NCI-H2196 treated with DMSO at 0.1 percent for 48 hours (cell line): ENCODE data around the gene SMARCA4.
A peak's percentile ranks its signal among the peaks of the same experiment; 100 is the strongest.
"Not testable (repeated sequence)": the region's sequence is repeated elsewhere in the genome, so short reads cannot be mapped to it uniquely, and the experiment has no call there.

Experiments
- DNase-seq: peaks from one replicate; lab custom pipeline; 2025; ENCODE audit not compliant: unreplicated experiment; lab: John Stamatoyannopoulos, UW

Gene SMARCA4

DNA sequence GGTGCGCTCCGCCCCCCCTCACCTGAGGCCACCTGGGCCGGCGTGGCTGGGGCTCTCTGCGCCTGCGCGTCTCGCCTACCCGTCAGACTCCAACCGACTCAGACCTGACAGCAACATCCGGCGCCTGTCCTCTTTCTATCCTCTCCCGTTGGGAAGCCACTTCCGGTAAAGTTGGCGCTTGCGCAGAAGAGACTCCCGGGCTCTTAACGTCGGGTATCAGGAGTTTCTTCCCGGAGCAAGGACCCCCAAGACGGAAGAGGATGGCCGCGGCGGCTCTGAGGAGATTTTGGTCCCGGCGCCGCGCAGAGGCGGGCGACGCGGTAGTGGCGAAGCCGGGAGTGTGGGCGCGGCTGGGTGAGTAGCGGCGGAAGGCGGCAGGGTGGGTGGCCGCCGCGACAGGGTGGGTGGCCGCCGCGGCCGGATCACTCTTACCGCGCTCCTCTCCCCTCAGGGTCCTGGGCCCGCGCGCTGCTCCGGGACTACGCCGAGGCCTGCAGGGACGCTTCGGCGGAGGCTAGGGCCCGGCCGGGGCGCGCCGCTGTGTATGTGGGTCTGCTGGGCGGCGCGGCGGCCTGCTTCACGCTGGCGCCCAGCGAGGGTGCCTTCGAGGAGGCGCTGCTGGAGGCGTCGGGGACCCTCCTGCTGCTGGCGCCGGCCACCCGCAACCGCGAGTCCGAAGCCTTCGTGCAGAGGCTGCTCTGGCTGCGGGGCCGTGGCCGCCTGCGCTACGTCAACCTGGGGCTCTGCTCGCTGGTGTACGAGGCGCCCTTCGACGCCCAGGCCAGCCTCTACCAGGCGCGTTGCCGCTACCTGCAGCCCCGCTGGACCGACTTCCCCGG lies 32.0 kb upstream of the SMARCA4 start, which contains the start of the genes TIMM29 and YIPF2:
Gene TIMM29, plus strand, starts transcription at position 249 of the 839 bp plus-strand sequence. Its CDS starts 12 bp downstream, at position 261.
Gene YIPF2, minus strand, starts transcription at position 77 of the 839 bp plus-strand sequence. CDS start 229 bp downstream, outside the sequence.
- peak; percentile 96 for DNase-seq

DNA sequence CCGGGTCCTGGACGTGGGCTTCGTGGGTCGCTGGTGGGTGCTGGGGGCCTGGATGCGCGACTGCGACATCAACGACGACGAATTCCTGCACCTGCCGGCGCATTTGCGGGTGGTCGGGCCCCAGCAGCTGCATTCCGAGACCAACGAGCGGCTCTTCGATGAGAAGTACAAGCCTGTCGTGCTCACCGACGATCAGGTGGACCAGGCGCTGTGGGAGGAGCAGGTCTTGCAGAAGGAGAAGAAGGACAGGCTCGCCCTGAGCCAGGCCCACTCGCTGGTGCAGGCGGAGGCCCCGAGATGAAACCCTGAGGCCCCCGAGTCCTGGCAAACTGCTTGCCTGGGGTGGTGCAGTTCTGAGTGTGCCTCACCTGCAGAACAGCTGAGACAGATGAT lies 31.4 kb upstream of the SMARCA4 start:
- DNase-seq, result no peak

DNA sequence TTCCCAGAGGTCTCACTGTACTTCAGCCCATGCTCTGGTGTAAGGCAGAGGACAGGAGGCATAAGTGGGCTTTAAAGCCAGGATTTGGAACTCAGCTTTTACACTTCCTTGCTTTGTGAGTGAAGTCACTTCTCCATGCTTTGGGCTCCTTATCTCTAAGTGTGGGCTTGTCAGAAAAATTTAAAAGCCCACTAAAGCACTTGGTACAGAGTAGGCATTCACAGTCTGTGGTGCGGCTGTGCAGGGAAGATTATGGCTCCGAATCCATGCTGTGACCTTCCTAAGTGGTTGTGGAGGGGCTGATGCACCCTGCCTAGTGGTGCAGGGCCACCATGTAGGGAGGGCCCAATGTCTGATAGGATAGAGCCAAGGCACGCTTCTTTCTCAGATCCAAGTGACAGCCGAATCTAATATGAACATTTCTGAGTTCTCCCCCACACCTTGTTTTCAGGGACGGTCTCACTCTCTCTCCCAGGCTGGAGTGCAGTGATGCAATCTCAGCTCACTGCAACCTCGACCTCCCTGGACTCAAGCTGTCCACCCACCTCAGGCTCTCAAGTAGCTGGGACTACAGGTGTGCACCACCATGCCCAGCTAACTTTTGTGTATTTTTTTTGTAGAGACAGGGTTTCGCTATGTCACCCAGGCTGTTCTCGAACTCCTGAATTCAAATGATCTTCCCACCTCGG lies 25.3 kb upstream of the SMARCA4 start:
- DNase-seq, result no peak

DNA sequence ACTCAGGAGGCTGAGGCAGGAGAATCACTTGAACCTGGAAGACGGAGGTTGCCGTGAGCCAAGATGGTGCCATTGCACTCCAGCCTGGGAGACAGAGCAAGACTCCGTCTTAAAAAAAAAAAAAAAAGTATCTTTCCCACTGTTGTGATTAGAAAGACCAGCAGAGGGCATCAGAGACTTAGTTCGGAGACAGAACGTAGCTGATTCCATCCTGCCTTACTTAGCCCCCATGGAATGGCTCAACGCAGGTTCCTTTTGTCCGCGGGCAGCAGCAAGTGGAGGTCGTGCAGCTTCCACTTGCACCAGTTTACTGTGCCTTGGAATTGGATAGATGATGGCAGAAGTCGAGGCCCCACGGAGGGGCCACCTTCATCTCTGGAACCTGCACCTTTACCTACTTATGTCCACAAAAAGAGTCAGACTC lies 24.2 kb upstream of the SMARCA4 start:
- peak; percentile 83 for DNase-seq

DNA sequence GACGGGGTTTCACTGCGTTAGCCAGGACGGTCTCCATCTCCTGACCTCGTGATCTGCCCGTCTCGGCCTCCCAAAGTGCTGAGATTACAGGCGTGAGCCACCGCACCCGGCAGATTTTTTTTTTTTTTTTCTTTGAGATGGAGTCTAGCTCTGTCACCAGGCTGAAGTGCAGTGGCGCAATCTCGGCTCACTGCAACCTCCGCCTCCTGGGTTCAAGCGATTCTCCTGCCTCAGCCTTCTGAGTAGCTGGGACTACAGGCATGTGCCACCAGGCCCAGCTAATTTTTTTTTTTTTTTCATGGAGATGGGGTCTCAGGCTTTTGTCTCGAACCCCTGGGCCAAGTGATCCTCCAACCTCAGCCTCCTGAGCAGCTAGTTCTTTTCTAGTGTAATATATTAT lies 19.2 kb upstream of the SMARCA4 start:
- not testable (repeated sequence) for DNase-seq

DNA sequence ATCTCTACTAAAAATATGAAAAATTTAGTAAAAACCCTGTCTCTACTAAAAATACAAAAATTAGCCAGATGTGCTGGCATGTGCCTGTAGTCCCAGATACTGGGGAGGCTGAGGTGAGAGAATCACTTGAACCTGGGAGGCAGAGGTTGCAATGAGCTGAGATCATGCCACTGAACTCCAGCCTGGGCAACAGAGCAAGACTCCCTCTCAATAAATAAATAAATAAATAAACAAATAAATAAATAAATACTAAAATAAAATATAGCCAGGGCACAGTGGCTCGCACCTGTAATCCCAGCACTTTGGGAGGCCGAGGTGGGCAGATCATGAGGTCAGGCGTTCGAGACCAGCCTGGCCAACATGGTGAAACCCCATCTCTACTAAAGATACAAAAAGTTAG lies 17.4 kb upstream of the SMARCA4 start:
- not testable (repeated sequence) for DNase-seq

DNA sequence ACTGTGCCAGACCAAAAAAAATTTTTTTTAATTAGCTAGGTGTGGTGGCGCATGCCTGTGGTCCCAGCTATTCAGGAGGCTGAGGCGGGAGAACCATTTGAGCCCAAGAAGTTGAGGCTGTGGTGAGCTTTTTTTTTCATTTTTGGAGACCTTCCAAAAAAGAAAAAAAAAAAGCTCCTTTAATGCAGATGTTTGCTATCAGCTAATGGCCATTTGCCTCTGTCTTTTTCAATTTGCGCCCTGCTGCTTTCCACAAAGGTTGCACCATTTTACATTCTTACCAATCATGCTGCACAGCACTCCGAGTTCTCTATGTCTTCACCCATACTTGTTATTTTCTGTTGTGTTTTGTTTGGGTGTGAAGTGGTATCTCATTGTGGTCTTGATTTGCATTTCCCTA lies 15.6 kb upstream of the SMARCA4 start:
- no peak for DNase-seq

DNA sequence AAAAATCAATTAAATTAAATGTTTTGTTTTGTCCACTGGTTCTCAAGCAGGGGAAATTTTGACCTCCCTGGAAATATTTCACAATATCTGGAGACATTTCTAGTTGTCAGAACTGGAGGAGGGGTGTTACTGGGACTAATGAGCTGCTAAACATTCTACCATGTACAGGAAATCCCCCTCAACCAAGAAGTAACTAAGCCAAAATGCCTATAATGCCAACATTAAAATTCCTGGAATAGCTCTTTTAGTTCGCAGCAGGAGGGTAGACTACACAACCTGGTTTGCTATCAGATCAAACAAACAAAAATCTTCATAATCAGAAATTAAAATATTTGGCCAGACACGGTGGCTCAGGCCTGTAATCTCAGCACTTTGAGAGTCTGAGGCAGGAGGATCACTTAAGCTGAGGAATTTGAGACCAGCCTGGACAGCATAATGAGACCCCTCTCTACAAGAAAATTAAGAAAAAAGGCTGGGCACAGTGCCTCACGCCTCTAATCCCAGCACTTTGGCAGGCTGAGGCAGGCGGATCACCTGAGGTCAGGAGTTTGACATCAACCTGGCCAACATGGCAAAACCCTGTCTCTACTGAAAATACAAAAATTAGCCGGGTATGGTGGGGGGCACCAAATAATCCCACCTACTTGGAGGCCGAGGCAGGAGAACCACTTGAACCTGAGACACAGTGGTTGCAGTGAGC lies 13.7 kb upstream of the SMARCA4 start:
- no peak for DNase-seq

DNA sequence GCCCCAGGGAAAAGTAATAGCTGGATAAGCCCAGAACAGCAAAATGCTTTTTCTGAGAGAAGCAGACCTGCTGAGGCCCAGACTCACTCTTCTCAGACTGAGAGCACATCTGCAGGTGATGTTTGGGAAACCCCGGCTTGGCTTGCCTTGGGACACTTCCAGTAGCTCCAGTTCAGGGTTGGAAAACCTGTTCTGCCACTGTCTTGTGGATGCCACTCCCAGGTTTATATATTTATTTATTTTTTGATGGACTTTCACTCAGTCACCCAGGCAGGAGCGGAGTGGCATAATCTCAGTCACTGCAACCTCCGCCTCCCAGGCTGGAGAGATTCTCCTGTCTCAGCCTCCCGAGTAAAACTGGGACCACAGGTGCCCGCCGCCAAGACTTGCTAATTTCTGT lies 8.0 kb upstream of the SMARCA4 start:
- DNase-seq, result no peak

DNA sequence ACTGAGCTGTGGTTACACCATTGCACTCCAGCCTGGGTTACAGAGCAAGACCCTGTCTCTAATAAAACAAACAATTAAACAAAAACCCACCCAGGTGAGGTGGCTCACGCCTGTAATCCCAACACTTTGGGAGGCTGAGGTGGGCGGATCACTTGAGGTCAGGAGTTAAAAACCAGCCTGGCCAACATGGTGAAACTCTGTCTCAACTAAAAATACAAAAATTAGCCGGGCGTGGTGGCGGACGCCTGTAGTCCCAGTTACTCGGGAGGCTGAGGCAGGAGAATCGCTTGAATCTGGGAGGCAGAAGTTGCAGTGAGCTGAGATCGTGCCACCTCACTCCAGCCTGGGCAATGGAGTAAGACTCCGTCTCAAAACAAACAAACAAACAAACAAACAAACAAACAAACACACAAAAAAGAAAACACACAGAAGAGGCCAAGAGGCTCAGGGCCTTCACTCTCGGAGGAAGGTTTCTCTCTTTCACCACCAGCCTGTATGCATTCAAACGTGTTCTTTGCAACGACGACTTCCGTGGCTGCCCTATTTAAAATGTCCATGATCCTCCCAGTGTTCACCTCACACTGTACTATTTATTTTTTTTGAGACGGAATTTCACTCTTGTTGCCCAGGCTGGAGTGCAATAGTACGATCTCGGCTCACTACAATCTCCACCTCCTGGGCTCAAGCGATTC lies 1.4 kb upstream of the SMARCA4 start:
- DNase-seq, result not testable (repeated sequence)

DNA sequence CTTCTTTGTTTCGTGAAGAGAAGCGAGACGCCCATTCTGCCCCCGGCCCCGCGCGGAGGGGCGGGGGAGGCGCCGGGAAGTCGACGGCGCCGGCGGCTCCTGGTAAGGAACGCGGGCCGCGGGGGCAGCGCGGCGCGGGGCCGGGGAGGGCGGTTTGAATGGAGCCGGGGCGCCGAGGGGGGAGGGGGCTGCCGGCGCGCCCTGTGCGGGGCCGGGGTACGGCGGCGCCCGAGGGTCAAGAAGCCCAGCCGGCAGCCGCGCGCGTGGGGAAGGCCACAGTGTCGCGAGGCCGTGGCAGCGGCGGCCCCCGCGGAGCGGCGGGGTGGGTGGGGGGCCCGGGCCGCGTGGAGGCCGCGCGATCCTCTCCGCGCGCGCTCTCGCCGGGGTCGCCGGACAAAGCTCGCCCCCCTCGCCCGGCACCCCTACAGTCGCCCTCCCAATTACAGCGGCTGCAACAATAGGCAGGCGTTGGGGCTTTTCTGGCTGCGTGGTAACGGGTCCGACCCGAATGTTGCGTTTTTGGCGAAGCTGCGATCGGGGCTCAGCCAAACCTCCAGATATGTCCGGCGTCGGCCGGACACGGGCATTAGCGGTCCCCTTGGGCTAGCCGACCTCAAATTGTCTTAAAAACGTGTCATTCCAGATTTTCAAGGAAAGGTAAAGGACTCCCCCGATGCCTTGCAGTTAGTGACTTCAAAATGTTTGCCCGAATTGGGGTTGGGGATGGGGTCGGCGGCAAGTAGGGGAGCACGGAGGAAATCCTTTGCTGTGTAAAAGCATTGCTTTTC lies 437 bp downstream of the SMARCA4 start:
- DNase-seq, result no peak

DNA sequence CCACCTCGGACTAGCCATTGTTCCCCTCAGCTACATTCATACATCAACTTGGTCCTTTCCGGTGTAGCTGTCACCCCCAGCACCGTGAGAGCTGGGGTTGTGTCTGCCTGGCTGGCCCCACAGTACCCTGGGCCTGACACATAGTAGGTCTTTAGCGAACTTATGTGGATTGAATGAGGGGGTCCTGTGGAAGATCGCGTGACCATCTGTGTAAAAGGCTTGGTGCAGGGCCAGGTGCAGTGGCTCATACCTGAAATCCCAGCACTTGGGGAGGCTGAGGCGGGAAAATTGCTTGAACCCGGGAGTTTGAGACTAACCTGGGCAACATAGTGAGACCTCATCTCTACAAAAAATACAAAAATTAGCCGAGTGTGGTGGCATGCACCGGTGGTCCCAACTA lies 2.0 kb downstream of the SMARCA4 start:
- DNase-seq, result no peak

DNA sequence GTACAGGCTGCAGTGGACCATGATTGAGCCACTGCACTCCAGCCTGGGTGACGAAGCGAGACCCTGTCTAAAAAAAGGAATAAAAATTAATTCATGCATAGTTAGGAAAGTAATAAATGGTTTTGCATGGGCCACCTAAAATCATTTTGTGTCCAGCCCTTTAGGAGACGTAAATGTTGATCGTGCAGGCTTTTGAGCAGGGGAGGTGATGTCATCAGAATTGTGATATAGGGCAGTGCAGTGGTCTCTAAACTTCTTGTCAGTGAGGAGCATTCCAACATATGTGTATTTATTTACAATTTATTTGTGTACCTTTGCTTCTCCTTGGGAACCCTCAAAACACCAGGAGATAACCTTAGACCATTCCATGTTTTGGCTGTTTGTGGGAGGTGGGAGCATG lies 3.0 kb downstream of the SMARCA4 start:
- DNase-seq, result no peak

DNA sequence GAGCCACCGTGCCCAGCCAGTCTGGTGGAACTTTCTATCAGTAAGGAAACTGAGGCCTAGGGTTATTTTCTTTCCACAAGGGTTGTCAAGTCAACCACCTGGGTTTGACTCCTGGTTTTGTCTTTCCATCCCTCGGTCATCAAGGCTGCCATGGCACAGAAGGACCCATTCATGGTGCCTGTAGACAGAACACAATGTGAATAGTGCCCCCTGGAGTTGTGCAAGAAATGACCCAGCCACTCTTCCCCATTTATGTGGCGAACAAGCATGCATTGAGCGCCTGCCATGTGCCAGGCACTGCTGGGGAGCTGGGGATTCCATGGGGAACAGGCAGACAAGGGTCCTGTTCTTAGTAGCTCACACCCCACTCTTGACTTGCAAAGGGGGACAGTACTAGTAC lies 4.1 kb downstream of the SMARCA4 start:
- DNase-seq, result no peak

DNA sequence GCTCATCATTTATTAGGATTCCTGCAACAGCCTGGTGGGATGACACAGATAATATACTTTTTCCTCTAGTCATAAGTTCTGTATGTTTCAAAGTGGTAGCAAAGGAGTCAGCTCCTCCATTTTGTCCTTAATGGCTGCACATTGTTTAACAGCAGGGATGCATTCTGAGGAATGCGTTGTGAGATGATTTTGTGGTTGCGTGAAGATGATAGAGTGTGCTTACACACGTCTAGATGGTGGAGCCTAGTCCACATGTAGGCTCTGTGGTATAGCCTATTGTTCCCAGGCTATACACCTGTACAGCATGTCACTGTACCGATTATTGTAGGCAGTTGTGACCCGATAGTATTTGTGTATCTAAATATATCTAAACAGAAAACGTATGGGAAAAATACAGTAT lies 4.6 kb downstream of the SMARCA4 start:
- DNase-seq, result no peak

DNA sequence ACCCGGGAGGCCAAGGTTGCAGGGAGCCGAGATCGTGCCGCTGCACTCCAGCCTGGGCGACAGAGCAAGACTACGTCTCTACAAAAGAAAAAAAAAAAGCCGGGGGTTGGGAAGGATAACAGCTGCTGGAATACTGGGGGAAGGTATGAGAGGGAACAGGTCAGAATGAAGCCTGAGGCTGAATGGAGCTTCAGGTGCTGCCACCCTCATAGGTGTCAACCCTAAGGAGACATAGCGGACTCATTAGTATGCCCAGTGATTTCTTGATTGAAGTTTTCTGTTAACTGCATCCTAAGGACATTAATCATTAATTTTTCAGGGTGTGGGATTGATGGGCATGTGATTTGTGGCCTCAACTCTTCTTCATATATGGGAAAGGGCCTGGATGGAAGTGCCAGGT lies 6.0 kb downstream of the SMARCA4 start:
- no peak for DNase-seq

DNA sequence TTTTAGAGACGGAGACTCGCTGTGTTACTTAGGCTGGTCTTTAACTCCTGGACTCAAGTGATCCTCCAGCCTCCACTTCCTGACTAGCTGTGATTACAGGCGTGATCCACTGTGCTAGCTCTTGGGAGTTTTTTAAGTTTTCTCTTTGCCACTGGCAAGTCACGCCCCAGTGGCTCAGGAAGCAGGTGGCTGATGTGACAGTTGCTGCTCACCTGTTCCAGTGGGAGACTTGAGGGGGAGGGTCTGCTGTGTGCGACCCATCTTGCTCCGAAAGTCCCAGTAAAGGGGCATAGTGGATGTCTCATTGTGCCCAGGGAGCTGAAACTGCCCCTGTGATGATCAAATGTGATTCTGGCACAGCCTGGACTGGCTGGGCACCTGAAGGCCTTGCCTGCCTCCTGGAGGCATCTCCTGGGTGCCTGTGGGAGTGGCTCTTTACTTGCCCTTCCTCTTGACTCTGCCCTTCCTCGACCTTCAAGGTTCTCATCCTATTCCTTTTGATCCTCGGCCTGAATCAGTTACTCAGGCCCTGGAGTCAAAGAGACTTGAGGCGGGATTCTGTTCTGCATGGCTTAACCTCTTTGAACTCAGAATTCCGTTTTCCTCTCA lies 7.8 kb downstream of the SMARCA4 start:
- DNase-seq, result no peak

DNA sequence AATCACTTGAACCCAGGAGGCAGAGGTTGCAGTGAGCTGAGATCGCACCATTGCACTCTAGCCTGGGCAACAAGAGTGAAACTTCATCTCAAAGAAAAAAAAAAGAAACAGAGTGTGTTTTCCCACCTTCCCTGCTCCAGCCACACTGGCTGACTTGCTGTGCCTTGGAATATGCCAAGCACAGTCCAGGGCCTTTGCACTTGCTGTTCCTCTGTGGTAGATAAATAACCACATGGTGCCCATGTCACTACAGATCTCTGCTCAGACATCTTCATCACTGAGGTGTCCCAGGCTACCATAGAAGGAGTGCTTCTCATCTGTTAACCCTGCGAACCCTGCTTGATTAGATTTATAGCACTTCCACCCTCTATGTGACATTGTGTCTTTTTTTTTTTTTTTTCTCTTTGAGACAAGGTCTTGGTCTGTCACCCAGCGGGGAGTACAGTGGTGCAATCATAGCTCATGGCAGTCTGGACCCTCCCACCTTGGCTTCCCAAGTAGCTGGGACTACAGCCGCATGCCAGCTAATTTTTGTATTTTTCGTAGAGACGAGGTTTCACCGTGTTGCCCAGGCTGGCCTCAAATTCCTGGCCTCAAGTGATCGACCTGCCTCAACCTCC lies 10.4 kb downstream of the SMARCA4 start:
- no peak for DNase-seq

DNA sequence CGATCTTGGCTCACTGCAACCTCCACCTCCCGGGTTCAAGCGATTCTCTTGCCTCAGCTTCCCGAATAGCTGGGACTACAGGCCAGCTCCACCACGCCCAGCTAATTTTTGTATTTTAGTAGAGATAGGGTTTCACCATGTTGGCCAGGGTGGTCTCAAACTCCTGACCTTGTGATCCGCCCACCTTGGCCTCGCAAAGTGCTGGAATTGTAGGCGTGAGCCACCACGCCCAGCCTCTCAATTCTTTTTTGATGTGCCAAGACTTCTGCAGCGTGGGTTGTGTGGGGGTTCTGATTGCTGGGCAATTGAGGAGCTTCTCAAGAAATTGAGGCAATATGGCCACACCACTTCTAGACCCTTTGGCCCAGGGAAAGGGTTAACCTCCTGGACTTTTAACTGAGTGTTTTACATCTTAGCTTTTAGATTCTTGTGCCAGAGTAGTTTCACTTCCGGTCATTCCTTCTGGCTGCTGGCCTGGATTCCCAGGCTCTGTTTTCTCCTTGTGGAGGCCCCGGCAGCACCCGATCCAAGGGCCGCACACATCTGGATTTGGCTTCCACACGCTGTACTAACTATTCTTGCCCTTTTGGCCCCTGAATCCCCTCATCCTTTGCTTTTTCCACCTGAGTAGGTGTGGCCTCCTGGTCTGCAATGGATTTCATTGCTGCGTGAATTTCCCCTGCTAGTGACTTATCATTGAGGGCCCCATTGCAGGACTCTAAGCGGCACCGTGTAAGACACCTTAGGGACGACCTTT lies 14.7 kb downstream of the SMARCA4 start:
- DNase-seq, result no peak
